GM23338 (cell line): ENCODE results near the gene NXPE3. TPM values are rescaled to one million over a fixed set of nuclear protein-coding genes. Genes with fewer than 3 reads are reported as not detected.
A peak's percentile ranks its signal among the peaks of the same experiment; 100 is the strongest.

ENCODE experiments used
- ATAC-seq: fragments of 200-7000 bp; cut with Tn5 transposase; 3 replicates; pipeline ENCODE4 v1.9.1; 2020
- DNase-seq: peaks from one replicate; pipeline ENCODE4 v3.0.0-alpha.2; 2015; ENCODE audit warnings: low spot score
- H2AFZ ChIP-seq: fragments of 200-600 bp; sonication (generic); 2 replicates; pipeline ENCODE4 v1.8.0; 2016; ENCODE audit warnings: antibody characterized with exemption, mild to moderate bottlenecking, moderate library complexity
- H3F3A ChIP-seq: fragments of 200-600 bp; sonication (generic); replicated peaks from 2 replicates; pipeline ENCODE4 v1.8.0; 2017; ENCODE audit warnings: antibody characterized with exemption, mixed run types, low read depth
- H3K27ac ChIP-seq: fragments of 200-600 bp; sonication (generic); 2 replicates; pipeline ENCODE4 v1.6.1; 2016; ENCODE audit warnings: low read depth
- H3K27me3 ChIP-seq: fragments of 200-600 bp; sonication (generic); 2 replicates; pipeline ENCODE4 v1.8.0; 2016; ENCODE audit warnings: mild to moderate bottlenecking, mixed run types, moderate library complexity; ENCODE audit not compliant: insufficient read depth
- H3K36me3 ChIP-seq: fragments of 200-600 bp; sonication (generic); 2 replicates; pipeline ENCODE4 v1.8.0; 2016; ENCODE audit warnings: mild to moderate bottlenecking; ENCODE audit not compliant: insufficient read depth
- H3K4me1 ChIP-seq: fragments of 200-600 bp; sonication (generic); 2 replicates; pipeline ENCODE4 v1.8.0; 2016; ENCODE audit warnings: mild to moderate bottlenecking, moderate library complexity; ENCODE audit not compliant: insufficient read depth
- H3K4me2 ChIP-seq: fragments of 200-600 bp; sonication (generic); 2 replicates; pipeline ENCODE4 v1.7.1; 2017; ENCODE audit warnings: mixed run types
- H3K4me3 ChIP-seq: fragments of 200-600 bp; sonication (generic); 2 replicates; pipeline ENCODE4 v1.6.1; 2016; ENCODE audit warnings: mixed run types
- H3K79me2 ChIP-seq: fragments of 200-600 bp; sonication (generic); replicated peaks from 2 replicates; pipeline ENCODE4 v1.8.0; 2017; ENCODE audit warnings: mild to moderate bottlenecking; ENCODE audit not compliant: insufficient read depth
- H3K9me2 ChIP-seq: fragments of 200-600 bp; sonication (generic); 2 replicates; pipeline ENCODE4 v1.8.0; 2017; ENCODE audit not compliant: insufficient read depth
- H4K20me1 ChIP-seq: fragments of 200-600 bp; sonication (generic); replicated peaks from 2 replicates; pipeline ENCODE4 v1.8.0; 2017; ENCODE audit warnings: mild to moderate bottlenecking; ENCODE audit not compliant: insufficient read depth
- H3K27ac Mint-ChIP-seq: 2 replicates; pipeline ENCODE4 v1.8.0; 2020; ENCODE audit warnings: inconsistent platforms, mild to moderate bottlenecking, moderate library complexity, mixed read lengths
- H3K27me3 Mint-ChIP-seq: 3 replicates; pipeline ENCODE4 v1.8.0; 2022; ENCODE audit warnings: low read depth, mild to moderate bottlenecking, moderate library complexity, mixed read lengths, inconsistent platforms; ENCODE audit not compliant: insufficient read depth, poor library complexity
- H3K36me3 Mint-ChIP-seq: 3 replicates; pipeline ENCODE4 v1.8.0; 2021; ENCODE audit warnings: low read depth, mild to moderate bottlenecking, inconsistent platforms, moderate library complexity, mixed read lengths
- H3K4me1 Mint-ChIP-seq: 3 replicates; pipeline ENCODE4 v1.8.0; 2020; ENCODE audit warnings: mild to moderate bottlenecking, inconsistent platforms, mixed read lengths
- H3K4me3 Mint-ChIP-seq: 3 replicates; pipeline ENCODE4 v1.8.0; 2021; ENCODE audit warnings: moderate library complexity, mild to moderate bottlenecking, inconsistent platforms, mixed read lengths
- H3K9me3 Mint-ChIP-seq: 3 replicates; pipeline ENCODE4 v1.8.0; 2020; ENCODE audit warnings: moderate library complexity, mild to moderate bottlenecking, inconsistent platforms, mixed read lengths
- CREB1 ChIP-seq: fragments of 250-450 bp; sonication (Bioruptor Pico); IDR thresholded peaks from 2 replicates; pipeline ENCODE4 v1.5.0; 2020; ENCODE audit warnings: low read depth, mild to moderate bottlenecking, moderate library complexity
- CTCF ChIP-seq, 2 experiments: fragments of 200-600 bp in 1 of 2; sonication (generic) in 1 of 2; conservative IDR thresholded peaks; 2 replicates each; pipeline versions ENCODE4 v1.5.1 to v1.6.1; 2016 to 2017; ENCODE audit warnings: antibody characterized with exemption in 2 of 2, low read depth in 2 of 2, mild to moderate bottlenecking in 2 of 2, moderate library complexity in 1 of 2
- ETS1 ChIP-seq: IDR thresholded peaks from 2 replicates; pipeline ENCODE4 v1.6.1; 2016; ENCODE audit warnings: antibody characterized with exemption
- EZH2 ChIP-seq: fragments of 200-600 bp; sonication (generic); IDR thresholded peaks from one replicate; pipeline ENCODE4 v1.8.0; 2017; ENCODE audit warnings: antibody characterized with exemption, mild to moderate bottlenecking, low read depth; ENCODE audit not compliant: unreplicated experiment
- EZH2phosphoT487 ChIP-seq: fragments of 200-600 bp; sonication (generic); IDR thresholded peaks from one replicate; pipeline ENCODE4 v1.8.1; 2018; ENCODE audit warnings: antibody characterized with exemption; ENCODE audit not compliant: unreplicated experiment
- JUNB ChIP-seq: IDR thresholded peaks from one replicate; pipeline ENCODE4 v1.6.1; 2016; ENCODE audit warnings: antibody characterized with exemption; ENCODE audit not compliant: unreplicated experiment
- NANOG ChIP-seq: IDR thresholded peaks from 2 replicates; pipeline ENCODE4 v1.6.1; 2016; ENCODE audit warnings: antibody characterized with exemption, borderline replicate concordance
- POLR2AphosphoS5 ChIP-seq: IDR thresholded peaks from 2 replicates; pipeline ENCODE4 v1.6.1; 2016; ENCODE audit warnings: antibody characterized with exemption, low read depth
- REST ChIP-seq: IDR thresholded peaks from one replicate; pipeline ENCODE4 v1.6.1; 2018; ENCODE audit warnings: antibody characterized with exemption; ENCODE audit not compliant: unreplicated experiment
- STAT1 ChIP-seq: IDR thresholded peaks from one replicate; pipeline ENCODE4 v1.6.1; 2016; ENCODE audit warnings: antibody characterized with exemption; ENCODE audit not compliant: unreplicated experiment
- ZNF114 ChIP-seq: fragments of 250-450 bp; sonication (Bioruptor Pico); IDR thresholded peaks from 2 replicates; pipeline ENCODE4 v1.5.0; 2020; ENCODE audit warnings: mild to moderate bottlenecking, moderate library complexity
- ZNF331 ChIP-seq: fragments of 250-450 bp; sonication (Bioruptor Pico); IDR thresholded peaks from 2 replicates; pipeline ENCODE4 v1.5.0; 2020; ENCODE audit warnings: low read depth, mild to moderate bottlenecking, moderate library complexity
- ZNF462 ChIP-seq: fragments of 250-450 bp; sonication (Bioruptor Pico); IDR thresholded peaks from 2 replicates; pipeline ENCODE4 v1.5.0; 2020; ENCODE audit warnings: mild to moderate bottlenecking, moderate library complexity
- polyA plus RNA-seq: library from polyadenylated mRNA; unstranded; fragments of >200 nt; fragmentation: Nextera tagmentation; extraction: Ambion mirVana; gene quantifications from 2 replicates; pipeline ENCODE4 v1.2.1, GENCODE V29; 2016
- total RNA-seq: library from RNA; depleted of rRNA; stranded (reverse); fragments of >200 nt; shearing (Covaris generic); gene quantifications from 2 replicates; pipeline ENCODE4 v1.2.3, GENCODE V29; 2014

Gene NXPE3
- total and polyA plus RNA-seq, 2 experiments from 2014 or later, result 13.3 to 20.8 TPM

DNA sequence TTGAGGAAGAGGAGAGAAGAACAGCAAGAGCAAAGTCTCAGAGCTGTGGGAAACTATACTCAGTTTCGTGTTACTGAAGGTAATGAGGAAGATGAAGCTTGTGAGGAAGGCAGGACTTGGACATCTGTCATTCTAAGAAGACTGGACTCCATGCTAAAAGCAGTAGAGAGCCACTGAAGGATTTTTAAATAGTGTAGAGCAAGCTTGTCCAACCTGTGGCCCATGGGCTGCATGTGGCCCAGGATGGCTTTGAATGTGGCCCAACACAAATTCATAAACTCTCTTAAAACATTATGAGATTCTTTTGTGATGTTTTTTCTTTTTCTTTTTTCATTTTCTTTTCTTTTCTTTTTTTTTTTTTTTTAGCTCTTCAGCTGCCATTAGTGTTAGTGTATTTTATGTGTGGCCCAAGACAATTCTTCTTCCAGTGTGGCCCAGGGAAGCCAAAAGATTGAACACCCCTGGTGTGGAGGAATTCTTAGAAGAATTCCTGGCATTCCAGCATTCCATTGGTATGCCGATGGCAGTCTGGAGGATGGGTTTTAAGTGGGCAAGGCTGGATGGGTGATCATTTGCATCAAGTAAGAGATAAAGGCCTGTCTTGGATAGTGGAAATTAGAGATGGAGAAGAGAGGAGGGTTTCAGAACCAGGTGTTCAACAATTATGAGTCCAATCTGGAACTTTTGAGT is 63.4 kb downstream of the NXPE3 start:
- H3K4me1 ChIP-seq, result peaks cover 25% of the 10 kb centered on the region
- no peaks in the 10 kb centered on the region for H3K36me3 ChIP-seq
- H3K27ac ChIP-seq, result peak overlapping the region; percentile 92
- Mint-ChIP-seq H3K4me1 (peaks cover 42% of the 10 kb centered on the region), H3K36me3 (peaks cover 2% of the 10 kb centered on the region; the same call in 1 of the 3 replicates), H3K27me3 (peaks cover 8% of the 10 kb centered on the region), H3K4me3 (peak overlapping the region; percentile 13; the same call in 1 of the 3 replicates), H3K27ac (peak overlapping the region; percentile 94), H3K9me3 (no peaks in the 10 kb centered on the region)
- no peaks in the 10 kb centered on the region for H3K27me3 ChIP-seq
- no peaks in the 10 kb centered on the region for H3K79me2 ChIP-seq
- H3F3A ChIP-seq, result no peaks in the 10 kb centered on the region
- peak; percentile 96 for DNase-seq
- H3K9me2 ChIP-seq, result no peaks in the 10 kb centered on the region; the same call in 1 of the 2 replicates
- no peak overlapping the region for H2AFZ ChIP-seq
- H4K20me1 ChIP-seq, result no peaks in the 10 kb centered on the region
- H3K4me3 ChIP-seq, result no peak overlapping the region
- TF ChIP-seq EZH2, result no peak
- TF ChIP-seq EZH2phosphoT487, result no peak
- TF ChIP-seq ETS1, result no peak
- TF ChIP-seq ZNF114 (CRISPR knock-in tag), result 0 out of 2 replicates have a peak, but pooled peaks have one; percentile 63
- no peak for TF ChIP-seq POLR2AphosphoS5
- no peak for TF ChIP-seq JUNB
- no peak for TF ChIP-seq CTCF (conservative IDR thresholded peaks at IDR 0.05; ENCODE audit: low read depth in 2 of 2)
- TF ChIP-seq ZNF462, result peak; percentile 92
- peak; percentile 24; the same call in 1 of the 2 replicates for TF ChIP-seq CREB1 (CRISPR knock-in tag)
- TF ChIP-seq ZNF331 (CRISPR knock-in tag), result no peak; the same call in 1 of the 2 replicates
- TF ChIP-seq STAT1, result no peak
- TF ChIP-seq NANOG, result peak; percentile 71
- TF ChIP-seq REST, result no peak
- peak; percentile 99 for ATAC-seq
- peak overlapping the region; percentile 1; the same call in 1 of the 2 replicates for H3K4me2 ChIP-seq
